KMS-11 (cell line): ENCODE measurements around the gene ANKRD52.

ENCODE experiments used
- H2AFZ ChIP-seq: fragments of 200-600 bp; sonication (generic); 2 replicates; pipeline ENCODE4 v1.6.1; 2016; ENCODE audit warnings: antibody characterized with exemption, mixed run types, low read depth
- H3K27ac ChIP-seq: fragments of 200-600 bp; sonication (generic); 2 replicates; pipeline ENCODE4 v1.6.1; 2016; ENCODE audit warnings: mild to moderate bottlenecking, mixed run types
- H3K27me3 ChIP-seq: fragments of 200-600 bp; sonication (generic); 2 replicates; pipeline ENCODE4 v1.6.1; 2017; ENCODE audit warnings: mild to moderate bottlenecking, low read depth, mixed run types, moderate library complexity; ENCODE audit not compliant: insufficient read depth
- H3K36me3 ChIP-seq: fragments of 200-600 bp; sonication (generic); 2 replicates; pipeline ENCODE4 v1.6.1; 2017; ENCODE audit warnings: mild to moderate bottlenecking, mixed run types; ENCODE audit not compliant: insufficient read depth
- H3K4me1 ChIP-seq: fragments of 200-600 bp; sonication (generic); 2 replicates; pipeline ENCODE4 v1.6.1; 2016; ENCODE audit warnings: mild to moderate bottlenecking, low read depth, mixed run types; ENCODE audit not compliant: poor library complexity, severe bottlenecking
- H3K4me2 ChIP-seq: fragments of 200-600 bp; sonication (generic); 2 replicates; pipeline ENCODE4 v1.7.0; 2016; ENCODE audit warnings: mild to moderate bottlenecking, mixed run types
- H3K4me3 ChIP-seq: fragments of 200-600 bp; sonication (generic); IDR thresholded peaks from 2 replicates; pipeline ENCODE4 v1.6.1; 2017; ENCODE audit warnings: low read depth, low read length, mixed read lengths; ENCODE audit not compliant: insufficient read depth
- H3K79me2 ChIP-seq: fragments of 200-600 bp; sonication (generic); 2 replicates; pipeline ENCODE4 v1.6.1; 2016; ENCODE audit warnings: low read depth, mixed run types; ENCODE audit not compliant: insufficient read depth
- H3K9ac ChIP-seq: fragments of 200-600 bp; sonication (generic); 2 replicates; pipeline ENCODE4 v1.6.1; 2016; ENCODE audit warnings: mild to moderate bottlenecking, mixed run types
- H4K20me1 ChIP-seq: fragments of 200-600 bp; sonication (generic); 2 replicates; pipeline ENCODE4 v1.6.1; 2016; ENCODE audit warnings: mild to moderate bottlenecking, mixed run types; ENCODE audit not compliant: insufficient read depth
- TF ChIP-seq, protein P1 (sequence below): fragments of 200-600 bp; sonication (generic); conservative IDR thresholded peaks from 2 replicates; pipeline ENCODE4 v1.6.1; 2017; ENCODE audit warnings: low read depth, mild to moderate bottlenecking, antibody characterized with exemption, low read length, moderate library complexity, mixed read lengths

The ANKRD52 gene

DNA sequence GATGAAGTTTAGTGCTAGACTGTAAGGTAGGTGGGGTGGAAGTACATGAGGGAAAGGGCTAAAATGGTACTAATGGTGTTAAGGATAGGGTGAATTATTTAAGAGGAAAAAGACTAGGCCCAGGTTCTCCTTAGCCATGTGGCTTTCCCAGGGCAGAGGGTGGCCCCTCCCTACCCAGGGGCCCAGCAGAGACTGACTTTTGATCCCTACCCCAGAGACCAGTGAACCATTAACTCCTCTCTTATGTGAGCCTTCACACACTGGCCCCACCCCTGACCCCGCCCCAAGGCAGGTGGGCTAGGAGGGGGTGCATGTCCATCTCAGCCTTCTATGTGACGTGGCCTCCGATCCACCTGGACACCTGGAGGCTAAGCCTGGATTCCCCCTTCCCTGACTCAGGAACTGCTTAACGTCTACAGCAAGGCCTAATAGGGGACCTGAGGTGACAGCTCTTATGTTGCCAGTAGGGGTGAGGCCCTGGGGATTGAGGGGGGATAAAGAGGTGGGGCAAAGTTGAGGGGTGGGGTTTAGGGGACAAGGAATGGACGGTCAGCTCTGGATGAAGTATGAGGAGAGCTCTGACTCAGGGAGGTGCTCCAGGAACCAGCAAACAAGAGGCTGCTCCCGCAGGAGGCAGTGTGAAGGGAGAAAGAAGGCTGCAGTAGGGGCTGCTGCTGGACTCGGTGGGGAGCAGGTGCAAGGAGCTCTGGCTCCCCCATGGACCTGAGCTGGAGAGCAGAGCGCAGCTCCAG is 27.6 kb downstream of the ANKRD52 start:
- H3K27ac ChIP-seq: no peak overlapping the region

DNA sequence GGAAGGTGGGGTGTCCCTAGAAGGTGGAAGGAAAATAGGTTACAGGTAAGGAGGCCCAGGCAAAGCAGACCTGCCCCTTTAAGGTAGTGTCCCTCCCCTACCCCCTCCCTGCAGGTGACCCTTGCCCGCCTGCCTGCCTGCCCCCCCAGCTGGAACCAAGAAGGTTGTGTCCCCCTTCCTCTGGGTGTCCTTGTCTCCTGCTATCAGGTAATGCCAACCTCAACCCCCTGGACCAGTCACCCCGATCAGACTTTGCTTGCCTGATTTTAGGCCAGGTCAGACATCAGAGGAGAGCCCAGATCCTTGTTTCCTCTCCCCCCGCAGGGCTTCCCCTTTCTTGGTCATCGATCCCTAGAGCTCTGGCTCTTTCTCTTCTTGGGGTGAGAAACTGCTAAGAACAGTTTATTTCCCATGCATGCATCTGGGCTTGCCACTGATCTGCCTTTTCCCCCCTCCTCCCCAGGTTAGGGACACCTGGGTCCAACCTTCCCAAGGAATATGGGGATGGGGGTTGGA is 28.2 kb downstream of the ANKRD52 start, which contains the start of gene SLC39A5:
SLC39A5 (plus strand) TSS at position 136 of the 516 bp plus-strand sequence. CDS start 1,224 bp downstream, outside the sequence.
- TF ChIP-seq, protein P1, sequence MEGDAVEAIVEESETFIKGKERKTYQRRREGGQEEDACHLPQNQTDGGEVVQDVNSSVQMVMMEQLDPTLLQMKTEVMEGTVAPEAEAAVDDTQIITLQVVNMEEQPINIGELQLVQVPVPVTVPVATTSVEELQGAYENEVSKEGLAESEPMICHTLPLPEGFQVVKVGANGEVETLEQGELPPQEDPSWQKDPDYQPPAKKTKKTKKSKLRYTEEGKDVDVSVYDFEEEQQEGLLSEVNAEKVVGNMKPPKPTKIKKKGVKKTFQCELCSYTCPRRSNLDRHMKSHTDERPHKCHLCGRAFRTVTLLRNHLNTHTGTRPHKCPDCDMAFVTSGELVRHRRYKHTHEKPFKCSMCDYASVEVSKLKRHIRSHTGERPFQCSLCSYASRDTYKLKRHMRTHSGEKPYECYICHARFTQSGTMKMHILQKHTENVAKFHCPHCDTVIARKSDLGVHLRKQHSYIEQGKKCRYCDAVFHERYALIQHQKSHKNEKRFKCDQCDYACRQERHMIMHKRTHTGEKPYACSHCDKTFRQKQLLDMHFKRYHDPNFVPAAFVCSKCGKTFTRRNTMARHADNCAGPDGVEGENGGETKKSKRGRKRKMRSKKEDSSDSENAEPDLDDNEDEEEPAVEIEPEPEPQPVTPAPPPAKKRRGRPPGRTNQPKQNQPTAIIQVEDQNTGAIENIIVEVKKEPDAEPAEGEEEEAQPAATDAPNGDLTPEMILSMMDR: no peak
- no peaks in the 10 kb centered on the region for H4K20me1 ChIP-seq
- no peak within 1 kb of the TSS for H3K9ac ChIP-seq
- H3K4me2 ChIP-seq: no peak within 1 kb of the TSS
- no peak within 1 kb of the TSS for H3K4me3 ChIP-seq
- no peak within 1 kb of the TSS for H2AFZ ChIP-seq
- H3K27me3 ChIP-seq: no peaks in the 10 kb centered on the region
- no peak within 1 kb of the TSS for H3K27ac ChIP-seq
- no peaks in the 10 kb centered on the region for H3K79me2 ChIP-seq
- no peaks in the 10 kb centered on the region for H3K36me3 ChIP-seq
- no peaks in the 10 kb centered on the region for H3K4me1 ChIP-seq

More for the DNA sequence above, 27.6 kb downstream of the ANKRD52 start:
- Histone ChIP-seq H4K20me1 (no peaks in the 10 kb centered on the region), H3K27me3 (no peaks in the 10 kb centered on the region), H3K4me2 (no peak overlapping the region), H3K79me2 (no peaks in the 10 kb centered on the region), H2AFZ (no peak overlapping the region), H3K4me1 (no peaks in the 10 kb centered on the region), H3K9ac (no peak overlapping the region), H3K4me3 (no peak overlapping the region), H3K36me3 (no peaks in the 10 kb centered on the region)
- TF ChIP-seq, protein P1: no peak

DNA sequence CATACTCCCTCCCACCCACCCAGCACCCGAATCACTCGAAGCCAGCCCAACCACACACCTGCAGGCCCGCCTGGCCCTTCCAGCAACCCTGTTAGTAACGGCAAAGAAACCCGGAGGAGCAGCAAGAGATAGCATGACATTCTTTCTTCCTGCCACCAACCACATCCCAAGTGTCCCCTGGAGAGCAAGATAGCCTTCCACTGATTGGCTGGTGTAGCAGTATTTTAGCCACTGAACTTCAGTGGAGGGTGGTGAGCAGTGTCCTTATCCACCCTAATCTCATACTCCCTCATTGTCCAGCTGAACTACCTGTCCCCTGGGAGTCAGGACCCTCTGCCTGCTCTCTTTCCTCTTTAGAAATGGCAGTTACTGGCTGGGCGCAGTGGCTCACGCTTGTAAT is 29.1 kb downstream of the ANKRD52 start:
- Histone ChIP-seq H3K4me1 (no peaks in the 10 kb centered on the region), H2AFZ (no peak overlapping the region), H3K36me3 (no peaks in the 10 kb centered on the region), H3K9ac (no peak overlapping the region), H3K4me3 (no peak overlapping the region), H4K20me1 (no peaks in the 10 kb centered on the region), H3K27ac (no peak overlapping the region), H3K4me2 (no peak overlapping the region), H3K79me2 (no peaks in the 10 kb centered on the region), H3K27me3 (no peaks in the 10 kb centered on the region)
- TF ChIP-seq, protein P1: no peak

DNA sequence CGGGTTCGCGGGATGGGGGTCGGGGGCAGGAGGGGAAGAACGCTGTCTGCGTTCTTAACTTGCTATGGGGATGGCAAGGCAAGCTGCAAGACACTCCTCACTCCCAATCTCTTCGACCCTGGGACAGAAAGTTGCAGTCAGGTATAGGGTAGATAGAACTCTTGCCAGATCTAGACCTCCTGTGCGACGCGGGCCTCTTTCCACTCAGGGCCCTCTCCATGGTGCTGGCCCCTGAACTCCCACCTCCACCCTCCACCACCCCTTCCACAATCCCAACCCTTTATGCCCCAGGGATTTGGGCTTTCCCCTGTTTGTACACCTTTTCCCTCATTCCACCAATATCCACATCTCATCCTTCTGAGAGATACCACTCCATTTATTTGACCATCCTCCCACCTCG is 33.2 kb downstream of the ANKRD52 start:
- H2AFZ ChIP-seq: peak overlapping the region; percentile 93; the same call in 1 of the 2 replicates
- H3K4me1 ChIP-seq: peaks cover 30% of the 10 kb centered on the region
- H3K4me3 ChIP-seq: peak overlapping the region; percentile 91
- peak overlapping the region; percentile 75 for H3K4me2 ChIP-seq
- H3K27me3 ChIP-seq: no peaks in the 10 kb centered on the region
- no peak overlapping the region for H3K27ac ChIP-seq
- H3K36me3 ChIP-seq: no peaks in the 10 kb centered on the region
- H4K20me1 ChIP-seq: no peaks in the 10 kb centered on the region
- peaks cover 9% of the 10 kb centered on the region; the same call in 1 of the 2 replicates for H3K79me2 ChIP-seq
- peak overlapping the region; percentile 47; the same call in 1 of the 2 replicates for H3K9ac ChIP-seq
- TF ChIP-seq, protein P1: no peak
